Measurements from ENCODE around the gene ADAM33.
A peak's percentile ranks its signal among the peaks of the same experiment; 100 is the strongest.

ADAM33 gene

DNA sequence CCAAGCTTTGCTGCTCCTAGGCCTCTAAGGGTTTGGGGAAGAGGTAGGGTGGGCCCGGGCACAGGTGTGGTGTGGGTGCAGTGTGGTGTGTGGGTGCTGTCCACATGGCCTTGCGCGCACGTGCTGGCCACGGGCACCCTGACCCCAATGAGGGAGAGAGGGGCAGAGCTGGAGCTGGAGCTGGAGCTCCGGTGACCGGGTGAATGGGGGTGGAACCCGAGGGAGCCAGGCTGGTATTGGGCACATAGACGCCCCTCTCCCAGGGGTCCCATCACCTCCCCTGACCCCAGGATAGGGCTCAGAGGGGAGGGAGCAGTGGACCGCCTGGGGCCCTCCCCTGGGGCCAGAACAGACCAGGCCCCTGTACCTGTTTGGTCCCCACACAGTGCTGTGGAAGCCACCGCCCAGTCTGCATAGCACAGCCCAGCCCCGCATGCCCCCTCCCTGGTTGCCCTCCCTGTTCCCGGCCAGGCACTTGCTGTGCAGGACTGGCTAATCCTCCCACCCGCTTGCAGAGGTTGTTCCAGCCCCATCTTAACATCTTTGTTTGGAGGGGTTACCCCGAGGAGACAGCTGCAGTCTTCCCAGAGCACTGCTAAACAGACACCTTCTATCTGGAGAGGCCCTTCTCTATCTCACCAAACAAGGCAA lies 984 bp downstream of the ADAM33 start:
- H3K4me3 Mint-ChIP-seq = peak overlapping the region; percentile 83
- H3K27me3 Mint-ChIP-seq (ENCODE audit: low read depth, poor library complexity) = peaks cover 56% of the 10 kb centered on the region
- H3K27ac Mint-ChIP-seq = no peak overlapping the region

DNA sequence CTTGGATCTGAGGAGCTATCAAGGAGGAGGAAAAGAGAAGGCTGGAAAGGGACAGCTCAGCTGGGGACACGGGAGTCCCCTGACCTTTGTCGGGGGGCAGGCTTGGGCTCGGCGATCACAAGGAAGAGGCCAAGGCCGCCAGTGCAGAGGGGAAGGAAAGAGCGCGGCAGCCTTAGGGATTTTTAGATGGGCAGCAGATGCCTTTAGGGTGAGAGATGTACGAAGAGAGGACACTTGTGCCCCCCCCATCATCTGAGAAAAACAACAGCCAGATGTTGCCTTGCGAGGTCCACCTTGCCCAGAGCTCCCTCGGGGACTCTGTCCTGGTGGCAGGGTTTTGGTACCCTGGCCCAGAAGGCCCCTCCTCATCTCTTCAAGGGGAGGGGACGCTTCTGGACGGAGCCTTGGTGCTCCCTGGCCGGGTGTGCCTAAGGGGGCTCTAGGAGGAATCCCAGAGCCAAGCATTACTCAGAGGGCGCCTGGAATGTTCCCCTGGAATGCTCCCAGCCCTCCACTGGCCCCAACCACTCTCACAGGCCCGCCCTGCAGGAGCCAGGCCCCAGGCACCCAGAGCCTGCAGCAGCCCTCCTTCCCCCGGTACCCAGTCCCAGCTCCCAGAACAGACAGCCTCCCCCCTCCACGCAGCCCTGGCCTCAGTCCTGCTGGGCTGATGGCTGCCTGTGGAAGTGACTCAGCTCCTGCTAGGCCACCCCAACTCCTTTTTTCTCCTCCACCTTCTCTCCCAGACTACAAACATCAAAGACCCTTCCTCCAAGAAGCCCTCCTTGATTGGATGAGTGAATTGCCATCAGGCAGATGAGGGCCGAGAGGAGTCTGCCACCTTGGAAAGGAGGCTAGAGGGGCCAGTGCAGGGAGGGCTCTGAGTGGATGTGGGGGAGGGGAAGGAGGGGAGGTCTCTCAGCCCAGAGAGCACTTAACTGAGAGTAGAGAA lies 1.8 kb downstream of the ADAM33 start:
- Mint-ChIP-seq H3K27ac (no peak overlapping the region), H3K4me1 (peaks cover 43% of the 10 kb centered on the region), H3K27me3 (ENCODE audit: low read depth, poor library complexity) (peaks cover 61% of the 10 kb centered on the region), H3K36me3 (ENCODE audit: low read depth) (no peaks in the 10 kb centered on the region), H3K9me3 (no peaks in the 10 kb centered on the region), H3K4me3 (peak overlapping the region; percentile 53)
- TF ChIP-seq, protein P1, sequence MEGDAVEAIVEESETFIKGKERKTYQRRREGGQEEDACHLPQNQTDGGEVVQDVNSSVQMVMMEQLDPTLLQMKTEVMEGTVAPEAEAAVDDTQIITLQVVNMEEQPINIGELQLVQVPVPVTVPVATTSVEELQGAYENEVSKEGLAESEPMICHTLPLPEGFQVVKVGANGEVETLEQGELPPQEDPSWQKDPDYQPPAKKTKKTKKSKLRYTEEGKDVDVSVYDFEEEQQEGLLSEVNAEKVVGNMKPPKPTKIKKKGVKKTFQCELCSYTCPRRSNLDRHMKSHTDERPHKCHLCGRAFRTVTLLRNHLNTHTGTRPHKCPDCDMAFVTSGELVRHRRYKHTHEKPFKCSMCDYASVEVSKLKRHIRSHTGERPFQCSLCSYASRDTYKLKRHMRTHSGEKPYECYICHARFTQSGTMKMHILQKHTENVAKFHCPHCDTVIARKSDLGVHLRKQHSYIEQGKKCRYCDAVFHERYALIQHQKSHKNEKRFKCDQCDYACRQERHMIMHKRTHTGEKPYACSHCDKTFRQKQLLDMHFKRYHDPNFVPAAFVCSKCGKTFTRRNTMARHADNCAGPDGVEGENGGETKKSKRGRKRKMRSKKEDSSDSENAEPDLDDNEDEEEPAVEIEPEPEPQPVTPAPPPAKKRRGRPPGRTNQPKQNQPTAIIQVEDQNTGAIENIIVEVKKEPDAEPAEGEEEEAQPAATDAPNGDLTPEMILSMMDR (IDR thresholded peaks at IDR 0.05) = no peak
- no peak for DNase-seq

More for the DNA sequence above, 984 bp downstream of the ADAM33 start:
- no peak for DNase-seq
- TF ChIP-seq, protein P1 (IDR thresholded peaks at IDR 0.05) = no peak
- no peaks in the 10 kb centered on the region for H3K36me3 Mint-ChIP-seq (ENCODE audit: low read depth)
- H3K9me3 Mint-ChIP-seq = no peaks in the 10 kb centered on the region
- peaks cover 36% of the 10 kb centered on the region for H3K4me1 Mint-ChIP-seq

DNA sequence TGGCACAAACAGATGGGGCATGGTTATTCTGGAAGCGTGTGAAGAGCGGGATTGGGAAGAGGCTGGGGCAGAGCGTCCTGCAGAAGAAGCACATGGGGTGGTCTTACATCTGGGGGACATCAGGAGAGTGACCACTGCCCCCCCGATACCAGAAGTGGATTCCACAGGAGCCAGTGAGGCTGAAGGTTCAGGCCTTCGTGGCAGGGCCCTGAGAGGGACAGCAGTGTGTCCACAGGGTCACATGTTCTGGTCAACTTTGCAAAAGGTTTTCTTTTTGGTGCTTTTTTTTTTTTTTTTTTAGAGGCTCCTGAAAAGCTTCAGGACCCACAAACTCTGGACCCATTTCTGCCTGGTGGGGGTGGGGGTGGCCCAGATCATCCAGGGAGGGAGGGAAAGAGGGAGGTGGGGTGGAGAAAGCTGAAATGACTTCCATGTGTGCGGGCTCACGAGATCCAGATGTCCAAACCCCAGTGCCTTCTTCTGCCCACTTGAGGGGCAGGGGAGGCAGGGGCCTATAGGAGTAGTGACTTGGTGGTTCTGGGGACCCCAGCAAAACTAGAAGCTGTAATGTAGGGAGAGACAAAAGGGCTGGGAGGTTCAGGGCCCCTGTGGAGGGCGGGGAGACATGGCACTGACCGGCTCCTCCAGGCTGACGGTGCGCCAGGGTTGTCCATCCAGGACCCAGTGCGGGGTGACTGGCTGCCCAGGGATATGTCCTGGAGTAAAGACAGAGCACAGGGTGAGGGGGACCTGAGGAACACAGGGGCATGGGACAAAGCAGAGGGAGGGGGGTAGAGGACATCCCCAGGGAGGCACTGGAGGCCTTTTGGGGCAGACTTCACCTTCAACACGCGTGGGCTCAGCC lies 2.7 kb downstream of the ADAM33 start:
- Mint-ChIP-seq H3K27ac (peak overlapping the region; percentile 41), H3K27me3 (ENCODE audit: low read depth, poor library complexity) (peaks cover 63% of the 10 kb centered on the region), H3K4me1 (peaks cover 46% of the 10 kb centered on the region), H3K9me3 (no peaks in the 10 kb centered on the region), H3K36me3 (ENCODE audit: low read depth) (no peaks in the 10 kb centered on the region), H3K4me3 (peak overlapping the region; percentile 53)
- TF ChIP-seq, protein P1 (IDR thresholded peaks at IDR 0.05) = no peak
- DNase-seq = no peak

DNA sequence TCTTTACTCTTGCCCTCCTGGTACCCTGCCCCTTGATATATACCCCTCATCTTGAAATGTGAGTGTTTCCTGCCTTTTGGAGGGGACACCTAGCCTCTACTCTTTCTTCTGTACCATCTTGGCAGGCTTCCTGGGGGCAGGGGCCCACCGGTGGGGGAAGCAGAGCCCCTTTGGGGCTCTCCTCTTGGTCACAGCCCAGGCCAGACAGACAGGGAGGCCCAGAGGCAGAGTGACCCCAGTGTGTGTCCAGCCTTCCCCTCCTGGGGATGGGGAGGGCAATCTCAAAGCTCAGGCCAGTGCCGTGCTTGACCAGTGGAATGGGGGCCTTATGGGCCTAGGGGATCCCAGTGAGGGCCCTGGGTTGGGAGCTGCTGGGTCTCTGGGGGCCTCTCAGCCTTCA lies 3.6 kb downstream of the ADAM33 start:
- Mint-ChIP-seq H3K9me3 (no peaks in the 10 kb centered on the region), H3K4me3 (no peak overlapping the region), H3K27ac (no peak overlapping the region), H3K36me3 (ENCODE audit: low read depth) (no peaks in the 10 kb centered on the region), H3K27me3 (ENCODE audit: low read depth, poor library complexity) (peaks cover 60% of the 10 kb centered on the region), H3K4me1 (peaks cover 46% of the 10 kb centered on the region)
- no peak for DNase-seq
- TF ChIP-seq, protein P1 (IDR thresholded peaks at IDR 0.05) = no peak

DNA sequence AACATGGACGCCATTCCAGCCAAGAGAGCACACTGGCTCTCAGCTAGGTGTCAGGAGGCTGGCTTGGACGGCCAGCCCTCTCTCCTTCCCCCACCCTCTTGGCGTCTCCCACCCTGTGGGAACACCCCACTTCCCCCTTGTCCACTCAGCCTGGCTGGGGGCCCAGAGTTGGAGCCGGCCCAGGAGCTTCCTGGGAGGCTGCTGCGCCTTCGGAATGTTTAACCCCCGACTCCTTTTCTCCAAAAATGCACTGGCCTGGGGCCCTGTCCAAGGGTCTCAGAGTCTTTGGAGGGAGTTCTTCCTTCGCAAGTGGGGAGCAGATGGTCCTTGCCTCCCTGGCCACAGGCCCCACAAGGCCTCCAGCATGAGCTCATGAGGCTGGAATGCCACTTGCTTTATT lies 4.1 kb downstream of the ADAM33 start:
- Mint-ChIP-seq H3K4me1 (peaks cover 46% of the 10 kb centered on the region), H3K36me3 (ENCODE audit: low read depth) (no peaks in the 10 kb centered on the region), H3K27ac (no peak overlapping the region), H3K4me3 (no peak overlapping the region), H3K9me3 (no peaks in the 10 kb centered on the region), H3K27me3 (ENCODE audit: low read depth, poor library complexity) (peaks cover 60% of the 10 kb centered on the region)
- no peak for DNase-seq
- TF ChIP-seq, protein P1 (IDR thresholded peaks at IDR 0.05) = no peak
